Measurements from ENCODE around the gene DNAH12.

DNA sequence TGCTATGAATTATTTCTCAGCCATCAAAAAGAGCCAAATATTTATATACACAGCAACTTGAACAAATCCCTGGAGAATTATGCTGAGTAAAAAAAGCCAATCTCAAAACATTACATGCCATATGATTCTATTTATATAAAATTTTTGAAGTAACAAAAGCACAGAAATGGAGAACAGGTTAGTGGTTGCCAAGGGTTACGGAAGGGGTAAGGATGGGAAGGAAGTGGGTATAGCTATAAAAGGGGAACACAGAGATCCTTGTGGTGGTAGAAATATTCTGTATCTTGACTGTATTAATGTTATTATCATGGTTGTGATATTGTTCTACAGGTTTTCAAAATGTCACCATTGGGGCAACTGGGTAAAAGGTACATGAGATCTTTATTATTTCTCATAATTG lies 189.4 kb downstream of the DNAH12 start:
- TF ChIP-seq GATA3 (IDR thresholded peaks at IDR 0.05; ENCODE audit: low read depth, low read length), result no peak
- TF ChIP-seq GATA2 (IDR thresholded peaks at IDR 0.05; ENCODE audit: low read depth, low read length), result no peak

All from SH-SY5Y (cell line).